Measurements from ENCODE around the gene ELP4.

ELP4 gene

DNA sequence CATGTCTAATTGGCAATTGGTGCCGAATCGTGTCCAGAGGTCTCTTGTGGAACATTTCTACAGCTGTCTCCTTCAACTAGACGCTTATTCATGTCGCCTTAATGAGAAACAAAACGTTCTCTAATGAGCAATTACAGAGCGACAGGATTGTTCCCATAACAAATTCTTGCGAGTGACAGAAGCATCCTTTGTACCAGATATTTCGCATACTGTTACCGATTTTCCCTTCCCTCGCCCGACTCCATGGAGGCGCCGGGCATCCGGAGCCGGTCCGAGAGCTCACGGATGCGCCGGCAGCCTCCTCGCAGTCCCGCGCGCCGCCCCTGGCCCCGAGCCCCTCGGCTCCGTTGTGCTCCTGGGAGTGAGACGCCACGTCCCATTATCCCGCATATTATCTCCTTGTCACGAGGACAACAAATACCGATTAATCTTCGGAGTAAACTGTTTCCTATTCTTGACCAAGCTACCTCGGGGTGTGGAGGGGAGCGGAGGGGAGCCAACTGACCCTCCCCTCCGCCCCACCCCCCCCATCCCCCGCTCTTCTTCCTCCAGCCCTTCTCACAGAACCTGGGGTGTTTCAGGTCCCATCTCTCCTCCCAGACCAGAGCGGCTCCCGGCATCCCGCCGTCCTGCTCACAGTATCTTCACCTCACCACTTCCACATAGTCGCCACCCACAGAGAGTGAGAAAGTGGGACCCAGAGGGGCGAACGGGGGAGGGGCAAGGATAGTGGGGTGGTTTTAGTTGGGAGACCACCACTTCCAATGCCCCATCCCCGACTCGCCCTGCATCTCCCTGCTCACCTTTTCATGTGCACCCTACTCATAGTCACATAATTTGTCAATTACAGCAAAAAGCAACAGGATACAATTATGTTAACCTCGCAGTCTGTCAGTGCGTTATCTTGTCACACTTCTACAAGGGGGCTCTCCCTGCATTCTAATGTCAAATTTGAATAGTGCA is 290.1 kb downstream of the ELP4 start:
- DNase-seq (ENCODE audit: low read depth in 2 of 2), result no peak

DNA sequence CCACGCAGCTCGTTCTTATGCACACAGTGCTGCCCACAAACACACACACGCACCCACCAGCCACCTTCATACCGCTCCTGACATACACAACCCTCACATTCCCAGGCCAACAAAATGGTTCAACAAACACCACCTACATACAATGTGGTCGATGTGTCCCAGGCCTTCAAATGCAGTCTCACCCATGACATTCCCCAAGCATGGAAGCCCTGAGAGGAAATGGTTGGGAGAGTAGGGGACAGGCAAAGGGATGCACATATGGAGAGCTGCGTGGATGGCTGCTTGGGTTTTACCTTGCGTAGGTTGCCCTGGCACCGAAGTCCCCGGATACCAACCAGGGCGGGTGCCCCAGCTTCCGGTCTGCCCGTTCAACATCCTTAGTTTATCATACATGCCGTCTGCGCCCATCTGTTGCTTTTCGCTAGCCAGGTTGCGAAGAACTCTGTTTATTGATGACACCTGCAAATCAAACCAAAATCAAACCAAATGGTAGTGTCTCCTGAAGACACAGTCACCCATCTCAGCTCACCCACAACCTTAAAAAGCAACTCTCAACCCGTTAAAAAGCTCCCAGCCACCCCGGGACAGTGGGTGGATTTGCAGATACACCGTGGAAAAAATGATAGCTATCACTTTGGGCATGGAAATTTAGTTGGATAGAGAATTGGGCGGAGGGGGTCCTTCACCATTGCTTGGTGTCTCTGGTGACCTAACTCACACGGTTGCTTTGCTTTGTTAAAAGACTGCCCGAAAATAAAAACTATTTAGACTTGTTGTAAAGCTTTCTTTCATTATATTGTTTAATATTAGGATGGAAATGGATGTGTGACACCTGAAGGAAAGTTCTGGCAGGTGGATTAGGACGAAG is 291.1 kb downstream of the ELP4 start:
- no peak for DNase-seq (ENCODE audit: low read depth in 2 of 2)

DNA sequence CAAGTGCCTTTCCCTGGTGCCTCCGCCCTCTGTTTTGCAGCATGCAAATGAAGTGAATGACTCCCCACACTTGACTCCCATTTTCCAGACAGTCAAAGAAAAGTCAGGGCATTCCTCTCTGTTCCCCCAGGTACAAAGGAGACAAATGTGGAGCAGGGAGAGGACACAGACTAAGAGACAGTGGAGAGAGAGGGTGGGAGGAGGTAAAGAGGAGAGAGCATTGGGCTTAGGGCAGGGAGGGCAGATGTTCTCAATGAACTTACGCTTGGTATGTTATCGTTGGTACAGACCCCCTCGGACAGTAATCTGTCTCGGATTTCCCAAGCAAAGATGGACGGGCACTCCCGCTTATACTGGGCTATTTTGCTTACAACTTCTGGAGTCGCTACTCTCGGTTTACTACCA is 291.7 kb downstream of the ELP4 start:
- DNase-seq (ENCODE audit: low read depth in 2 of 2), result no peak

- no peak for DNase-seq (ENCODE audit: low read depth in 2 of 2)
These were observed 292.5 kb downstream of the ELP4 start for GRCh38 chr11:31802000-31802551.

DNA sequence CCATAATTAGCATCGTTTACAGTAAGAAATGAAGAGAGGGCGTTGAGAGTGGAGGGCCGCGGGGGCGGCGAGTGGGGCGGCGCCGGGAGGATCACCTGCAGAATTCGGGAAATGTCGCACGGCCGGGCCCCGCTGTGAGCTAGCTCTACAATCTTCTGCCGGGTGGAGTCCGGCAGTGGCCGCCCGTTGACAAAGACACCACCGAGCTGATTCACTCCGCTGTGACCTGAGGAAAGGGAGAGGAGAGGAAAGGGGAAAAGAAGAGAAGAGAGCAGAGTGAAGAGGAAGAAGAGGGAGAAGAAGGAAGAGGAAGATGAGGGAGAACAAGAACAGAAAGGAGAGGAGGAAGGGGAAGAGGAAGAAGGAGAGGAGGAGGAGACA is 293.0 kb downstream of the ELP4 start:
- no peak for DNase-seq (ENCODE audit: low read depth in 2 of 2)

- DNase-seq (ENCODE audit: low read depth in 2 of 2), result no peak
These were observed 293.6 kb downstream of the ELP4 start for GRCh38 chr11:31802990-31803812.

GRCh38 chr11:31803813-31804311 is 294.3 kb downstream of the ELP4 start:
- no peak for DNase-seq (ENCODE audit: low read depth in 2 of 2)

DNA sequence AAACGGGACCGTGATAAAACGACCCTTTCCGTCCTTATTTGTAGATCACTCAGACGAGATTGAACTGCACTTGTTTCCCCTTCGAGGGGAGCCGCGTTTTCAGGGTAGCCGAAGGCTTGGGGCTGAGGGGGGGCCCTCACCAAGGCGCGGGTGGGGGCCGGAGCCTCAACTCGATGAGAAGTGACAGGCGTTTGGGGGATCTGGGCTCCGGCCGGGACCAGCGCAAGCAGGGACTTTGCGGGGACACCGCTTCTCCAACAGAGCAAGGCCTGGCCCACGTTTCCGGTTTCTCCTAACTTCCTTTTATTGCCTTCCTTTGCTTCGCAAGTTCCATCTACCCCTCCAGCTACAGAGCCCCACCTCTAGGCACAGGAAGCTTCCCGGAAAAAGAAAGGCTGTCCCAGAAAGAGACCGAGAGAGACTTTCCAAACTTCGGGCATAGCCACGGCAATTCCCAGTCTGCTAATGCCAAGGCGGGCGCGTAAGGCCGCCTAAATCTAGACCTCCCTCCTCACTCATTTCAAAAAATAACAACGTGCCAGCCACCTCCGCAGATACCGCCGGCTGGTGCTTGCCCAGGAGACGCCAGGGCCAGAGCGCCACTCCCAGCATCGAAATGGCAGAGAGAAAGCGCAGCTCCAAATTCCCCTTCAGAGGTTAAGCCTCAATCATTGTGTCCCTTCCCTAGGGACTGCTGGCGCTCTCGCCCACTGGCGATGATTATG is 294.9 kb downstream of the ELP4 start:
- no peak for DNase-seq (ENCODE audit: low read depth in 2 of 2)

- no peak for DNase-seq (ENCODE audit: low read depth in 2 of 2)
These were observed 295.6 kb downstream of the ELP4 start for GRCh38 chr11:31805037-31805628.

DNA sequence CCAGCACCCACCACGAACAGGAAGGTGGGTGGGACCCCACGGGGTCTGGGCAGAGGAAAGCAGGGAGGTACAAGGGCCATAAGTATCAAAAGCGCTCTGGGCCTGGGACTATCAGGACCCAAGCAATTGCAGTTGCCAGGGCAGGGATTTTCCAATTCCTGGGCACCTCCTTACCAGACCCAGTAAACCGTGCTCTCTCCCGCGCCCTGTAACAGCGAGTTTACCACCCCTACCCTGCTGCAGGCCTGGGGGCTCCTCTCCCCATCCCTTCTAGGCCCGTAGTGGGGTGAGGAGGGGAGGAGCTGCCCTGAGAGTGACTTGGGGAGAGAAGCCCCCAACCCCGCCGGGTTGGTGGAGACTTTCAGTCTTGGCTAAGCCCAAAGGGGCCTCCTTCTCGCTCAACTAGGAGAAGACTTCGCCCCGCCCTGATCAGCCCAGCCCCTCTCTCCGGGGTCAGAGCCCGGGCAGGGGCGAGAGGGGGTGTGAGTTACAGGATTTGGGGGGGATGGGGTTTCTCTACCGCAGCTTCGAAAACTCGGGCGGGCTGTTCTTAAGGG is 296.1 kb downstream of the ELP4 start:
- no peak for DNase-seq (ENCODE audit: low read depth in 2 of 2)

GRCh38 chr11:31806186-31806927 is 296.8 kb downstream of the ELP4 start:
- no peak for DNase-seq (ENCODE audit: low read depth in 2 of 2)

- DNase-seq (ENCODE audit: low read depth in 2 of 2), result no peak
These were observed 297.6 kb downstream of the ELP4 start for GRCh38 chr11:31806928-31807798.

DNA sequence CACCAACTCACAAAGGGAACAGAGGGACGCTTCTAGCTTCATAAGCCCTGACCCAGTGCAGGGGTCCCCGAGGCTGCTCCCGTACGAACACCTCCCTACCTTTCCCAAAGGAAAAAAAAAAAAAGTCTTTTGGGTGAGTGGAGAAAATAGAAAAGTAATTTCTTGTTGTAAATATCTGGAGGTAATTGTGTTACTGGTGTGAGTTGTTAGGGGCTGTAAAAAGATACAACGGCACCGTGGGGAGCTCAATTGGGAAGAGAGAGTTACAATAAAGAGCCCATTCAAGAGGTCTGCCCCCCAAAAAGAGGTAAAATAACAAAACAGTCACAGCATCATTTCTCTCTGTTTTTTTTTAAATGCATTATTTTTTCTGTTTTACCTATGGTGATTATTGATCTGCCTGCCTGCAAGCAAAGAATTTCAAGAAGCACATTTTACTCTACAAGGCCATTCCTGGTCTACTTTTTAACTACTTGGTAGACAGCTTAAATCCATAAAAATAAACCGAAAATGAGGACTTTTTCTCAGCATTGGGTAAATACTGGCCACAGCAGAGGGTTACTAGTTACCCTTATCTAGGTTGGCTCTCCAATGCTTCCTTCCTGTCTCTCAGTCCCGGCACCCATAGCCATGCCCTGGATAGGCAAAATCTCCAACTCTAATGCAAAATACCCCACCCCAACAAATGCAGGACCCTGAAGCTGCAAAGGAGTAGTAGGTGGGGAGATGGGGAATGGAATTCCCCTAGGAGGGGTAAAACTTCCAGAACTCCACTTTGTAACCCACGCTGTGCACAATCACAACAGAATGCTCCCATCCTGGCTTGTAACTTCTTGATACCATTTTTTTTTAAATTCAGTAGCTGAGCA is 298.5 kb downstream of the ELP4 start:
- no peak for DNase-seq (ENCODE audit: low read depth in 2 of 2)

DNA sequence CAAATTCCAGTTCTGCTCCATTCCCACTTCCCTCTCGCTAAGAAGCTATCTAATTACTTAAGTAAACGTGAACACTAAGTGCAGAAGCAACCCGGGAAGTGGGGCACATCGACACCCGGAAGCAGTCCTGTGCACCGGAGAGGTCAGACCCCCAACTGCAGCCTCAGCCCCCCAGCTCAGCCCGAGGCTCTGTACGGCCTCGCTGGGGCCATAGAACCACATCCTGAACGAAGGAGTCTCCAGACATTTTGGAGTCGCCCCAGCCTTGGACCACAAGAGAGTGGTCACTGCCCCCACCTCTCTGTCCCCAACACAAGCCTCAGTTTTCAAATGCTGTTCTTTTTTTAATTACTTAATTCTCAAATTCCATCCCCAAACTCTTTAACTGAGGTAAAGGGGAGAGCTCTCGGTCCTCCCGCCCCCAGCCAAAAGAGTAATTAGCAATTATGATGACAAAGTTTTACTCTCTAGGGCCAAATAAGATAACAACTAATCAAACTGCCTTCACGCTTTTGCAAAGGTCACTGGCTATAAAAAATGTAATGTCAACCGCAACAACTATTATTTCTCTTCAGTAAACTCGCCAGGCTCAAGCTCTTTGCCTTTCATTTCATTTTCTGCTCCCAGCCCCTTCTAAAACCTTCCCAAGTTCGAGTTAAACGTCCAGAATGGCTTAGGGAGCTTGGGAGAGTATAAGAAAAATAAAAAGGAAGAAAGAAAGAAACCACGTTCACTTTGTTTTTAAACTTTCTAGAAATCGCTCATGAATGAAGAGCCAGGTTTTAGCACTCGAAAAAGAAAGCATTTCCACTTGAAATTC is 299.4 kb downstream of the ELP4 start:
- DNase-seq (ENCODE audit: low read depth in 2 of 2), result no peak

- no peak for DNase-seq (ENCODE audit: low read depth in 2 of 2)
These were observed 299.9 kb downstream of the ELP4 start for GRCh38 chr11:31809541-31809856.
